Measurements from ENCODE around the gene CEBPE.

The CEBPE gene

GRCh38 chr14:23105348-23105824 lies 13.7 kb downstream of the CEBPE start:
- DNase-seq (ENCODE audit: low read depth): no peak
- H3K4me3 ChIP-seq (ENCODE audit: low read depth, low read length): no peak overlapping the region
- no peak for TF ChIP-seq CTCF (IDR thresholded peaks at IDR 0.05; ENCODE audit: low read depth, low read length, missing control alignments)
- in situ Hi-C loops (cut with HindIII; ENCODE audit: low sequenced_read_pairs): no loop called here

GRCh38 chr14:23104591-23105347 lies 14.3 kb downstream of the CEBPE start, which contains the start of gene CIROP:
Gene CIROP, minus strand, starts transcription at chr14:23104989. Its CDS starts 69 bp downstream, at chr14:23104920.
- in situ Hi-C loops (cut with HindIII; ENCODE audit: low sequenced_read_pairs): no loop called here
- DNase-seq (ENCODE audit: low read depth): no peak
- H3K4me3 ChIP-seq (ENCODE audit: low read depth, low read length): no peak within 1 kb of the TSS
- no peak for TF ChIP-seq CTCF (IDR thresholded peaks at IDR 0.05; ENCODE audit: low read depth, low read length, missing control alignments)

GRCh38 chr14:23104070-23104590 lies 14.9 kb downstream of the CEBPE start:
- no peak for TF ChIP-seq CTCF (IDR thresholded peaks at IDR 0.05; ENCODE audit: low read depth, low read length, missing control alignments)
- no peak overlapping the region for H3K4me3 ChIP-seq (ENCODE audit: low read depth, low read length)
- in situ Hi-C loops (cut with HindIII; ENCODE audit: low sequenced_read_pairs): no loop called here
- DNase-seq (ENCODE audit: low read depth): no peak

GRCh38 chr14:23103581-23103980 lies 15.5 kb downstream of the CEBPE start:
- DNase-seq (ENCODE audit: low read depth): no peak
- in situ Hi-C loops (cut with HindIII; ENCODE audit: low sequenced_read_pairs): no loop called here
- no peak overlapping the region for H3K4me3 ChIP-seq (ENCODE audit: low read depth, low read length)
- no peak for TF ChIP-seq CTCF (IDR thresholded peaks at IDR 0.05; ENCODE audit: low read depth, low read length, missing control alignments)

- in situ Hi-C loops (cut with HindIII; ENCODE audit: low sequenced_read_pairs): no loop called here
- TF ChIP-seq CTCF (IDR thresholded peaks at IDR 0.05; ENCODE audit: low read depth, low read length, missing control alignments): no peak
- no peak for DNase-seq (ENCODE audit: low read depth)
- H3K4me3 ChIP-seq (ENCODE audit: low read depth, low read length): no peak overlapping the region
Measured at GRCh38 chr14:23102801-23103200, 16.3 kb downstream of the CEBPE start.

- in situ Hi-C loops (cut with HindIII; ENCODE audit: low sequenced_read_pairs): no loop called here
- no peak for TF ChIP-seq CTCF (IDR thresholded peaks at IDR 0.05; ENCODE audit: low read depth, low read length, missing control alignments)
- H3K4me3 ChIP-seq (ENCODE audit: low read depth, low read length): no peak overlapping the region
- no peak for DNase-seq (ENCODE audit: low read depth)
Measured at GRCh38 chr14:23101986-23102625, 16.9 kb downstream of the CEBPE start.
